Measurements from ENCODE around the gene SLC12A7.

Gene SLC12A7

DNA sequence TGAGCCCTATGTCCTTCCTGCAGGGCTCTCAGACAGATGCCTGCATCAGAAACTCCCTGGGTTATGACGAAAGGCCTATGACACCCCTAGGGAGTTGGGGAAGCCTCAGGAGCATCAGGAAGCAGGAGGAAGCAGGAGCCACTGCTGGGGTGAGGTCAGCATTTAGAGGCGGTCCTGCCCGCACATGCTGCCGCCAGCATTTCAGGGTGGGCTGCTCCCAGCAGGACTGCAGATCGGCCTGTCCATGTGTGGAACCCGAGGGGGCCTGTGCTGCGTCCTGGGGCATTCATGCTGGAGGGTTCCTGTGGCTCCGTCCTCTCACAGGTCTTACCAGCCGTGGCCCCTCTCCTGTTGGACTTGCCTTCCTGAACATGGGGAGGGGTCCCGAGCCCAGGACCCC, 96.4 kb downstream of the SLC12A7 start:
- TF ChIP-seq, protein P1, sequence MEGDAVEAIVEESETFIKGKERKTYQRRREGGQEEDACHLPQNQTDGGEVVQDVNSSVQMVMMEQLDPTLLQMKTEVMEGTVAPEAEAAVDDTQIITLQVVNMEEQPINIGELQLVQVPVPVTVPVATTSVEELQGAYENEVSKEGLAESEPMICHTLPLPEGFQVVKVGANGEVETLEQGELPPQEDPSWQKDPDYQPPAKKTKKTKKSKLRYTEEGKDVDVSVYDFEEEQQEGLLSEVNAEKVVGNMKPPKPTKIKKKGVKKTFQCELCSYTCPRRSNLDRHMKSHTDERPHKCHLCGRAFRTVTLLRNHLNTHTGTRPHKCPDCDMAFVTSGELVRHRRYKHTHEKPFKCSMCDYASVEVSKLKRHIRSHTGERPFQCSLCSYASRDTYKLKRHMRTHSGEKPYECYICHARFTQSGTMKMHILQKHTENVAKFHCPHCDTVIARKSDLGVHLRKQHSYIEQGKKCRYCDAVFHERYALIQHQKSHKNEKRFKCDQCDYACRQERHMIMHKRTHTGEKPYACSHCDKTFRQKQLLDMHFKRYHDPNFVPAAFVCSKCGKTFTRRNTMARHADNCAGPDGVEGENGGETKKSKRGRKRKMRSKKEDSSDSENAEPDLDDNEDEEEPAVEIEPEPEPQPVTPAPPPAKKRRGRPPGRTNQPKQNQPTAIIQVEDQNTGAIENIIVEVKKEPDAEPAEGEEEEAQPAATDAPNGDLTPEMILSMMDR (IDR thresholded peaks at IDR 0.05; ENCODE audit: insufficient read depth, low read depth, low read length, missing control alignments) = no peak
- no peak for DNase-seq (ENCODE audit: low read depth)
- H3K4me3 ChIP-seq (ENCODE audit: low read length) = no peak overlapping the region

DNA sequence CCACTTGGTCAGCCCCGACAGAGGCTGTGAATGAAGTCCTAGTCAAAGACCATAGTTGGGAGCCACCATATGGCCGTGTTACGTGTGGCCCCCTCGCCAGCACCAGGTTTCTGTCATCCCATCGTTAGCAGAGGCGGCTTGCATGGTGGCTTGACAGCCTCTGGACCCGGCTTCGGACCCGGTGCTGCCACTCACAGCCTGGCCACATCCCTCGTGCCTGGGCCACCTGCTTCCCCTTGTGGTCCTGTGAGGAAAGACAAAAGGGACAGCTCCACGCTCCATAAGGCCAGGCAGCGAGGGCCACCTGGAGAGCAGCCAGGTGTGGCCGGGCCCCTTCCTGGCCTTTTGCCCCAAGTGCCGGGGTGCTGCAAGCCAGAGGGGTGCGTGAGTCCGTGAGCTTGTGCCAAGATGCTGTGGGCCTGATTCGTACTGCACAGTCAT, 97.1 kb downstream of the SLC12A7 start:
- TF ChIP-seq, protein P1 (IDR thresholded peaks at IDR 0.05; ENCODE audit: insufficient read depth, low read depth, low read length, missing control alignments) = no peak
- DNase-seq (ENCODE audit: low read depth) = no peak

DNA sequence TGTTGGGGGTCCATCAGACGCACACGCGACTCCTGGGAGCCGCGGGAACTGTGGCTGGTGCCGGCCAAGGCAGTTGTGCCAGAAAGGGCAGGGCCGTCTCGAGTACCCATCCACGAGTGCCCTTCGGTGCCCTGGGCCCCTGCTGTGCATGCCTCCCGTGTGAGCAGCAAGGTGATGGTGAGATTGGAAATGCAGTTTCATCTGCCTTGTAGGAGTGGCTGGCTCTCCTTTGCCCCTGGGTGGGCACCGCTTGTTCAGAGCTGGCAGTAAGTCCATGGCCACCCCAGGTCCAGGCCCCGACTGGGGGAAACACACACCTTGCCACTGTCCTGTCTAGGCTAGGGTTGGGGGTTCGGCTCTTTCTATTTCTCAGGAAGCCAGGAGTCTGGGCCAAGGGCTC, 97.5 kb downstream of the SLC12A7 start:
- DNase-seq (ENCODE audit: low read depth) = no peak
- TF ChIP-seq, protein P1 (IDR thresholded peaks at IDR 0.05; ENCODE audit: insufficient read depth, low read depth, low read length, missing control alignments) = no peak

More for the DNA sequence above, 97.1 kb downstream of the SLC12A7 start:
- H3K4me3 ChIP-seq (ENCODE audit: low read length) = no peak overlapping the region

DNA sequence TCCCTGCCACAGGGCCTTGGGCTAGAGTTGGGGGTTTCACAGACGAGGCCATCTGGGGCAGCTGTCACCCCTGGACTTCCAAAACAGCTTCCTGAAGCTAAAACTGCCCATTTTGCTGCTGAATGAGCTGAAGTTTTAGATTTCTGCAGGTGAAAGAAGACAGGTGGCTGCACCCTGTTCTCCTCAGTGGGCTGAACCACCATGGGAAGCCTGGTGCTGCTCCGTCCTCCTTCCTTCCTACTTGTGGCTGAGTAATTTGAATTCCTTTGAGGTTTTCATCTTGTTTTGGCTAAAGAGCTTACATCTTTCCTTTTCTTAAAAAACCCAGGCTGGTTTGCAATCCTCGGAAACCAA, 97.9 kb downstream of the SLC12A7 start:
- no peak for DNase-seq (ENCODE audit: low read depth)
- TF ChIP-seq, protein P1 (IDR thresholded peaks at IDR 0.05; ENCODE audit: insufficient read depth, low read depth, low read length, missing control alignments) = no peak
- H3K4me3 ChIP-seq (ENCODE audit: low read length) = no peak overlapping the region

More for the DNA sequence above, 97.5 kb downstream of the SLC12A7 start:
- H3K4me3 ChIP-seq (ENCODE audit: low read length) = no peak overlapping the region

DNA sequence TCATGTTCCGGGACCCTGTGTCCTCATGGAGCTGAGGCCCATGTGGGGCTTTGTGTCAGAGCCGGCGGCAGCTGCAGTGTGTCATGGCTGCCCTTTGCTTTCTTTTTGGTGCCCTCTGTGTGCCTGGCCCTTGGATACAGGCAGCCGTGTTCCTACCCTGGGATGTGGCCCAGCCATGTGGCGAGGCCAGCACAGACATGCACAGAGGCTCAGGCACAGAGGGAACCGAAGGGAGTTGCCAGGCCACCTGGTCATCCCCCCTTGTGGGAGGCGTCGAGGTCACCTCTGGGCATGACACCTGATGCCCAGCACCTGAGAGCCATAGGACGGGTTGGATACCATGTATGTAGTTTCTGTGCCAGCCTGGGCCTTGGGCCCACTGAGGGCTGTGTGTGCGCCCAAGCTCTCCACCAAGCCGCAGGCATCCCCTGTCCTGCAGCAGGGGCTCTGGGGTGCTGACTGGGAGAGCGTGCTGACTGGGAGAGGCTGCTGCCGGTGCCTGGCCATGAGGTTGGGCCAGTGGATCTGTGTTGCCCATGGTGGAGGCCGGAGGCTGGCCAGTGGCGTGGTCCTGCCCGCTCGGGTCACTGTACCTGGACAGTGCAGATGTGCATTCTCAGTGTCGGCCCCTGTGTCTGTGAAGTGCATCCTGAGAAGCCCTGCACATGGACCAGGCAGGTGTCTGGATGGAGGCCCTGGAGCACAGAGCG, 98.5 kb downstream of the SLC12A7 start:
- H3K4me3 ChIP-seq (ENCODE audit: low read length) = no peak overlapping the region
- DNase-seq (ENCODE audit: low read depth) = no peak
- TF ChIP-seq, protein P1 (IDR thresholded peaks at IDR 0.05; ENCODE audit: insufficient read depth, low read depth, low read length, missing control alignments) = no peak

DNA sequence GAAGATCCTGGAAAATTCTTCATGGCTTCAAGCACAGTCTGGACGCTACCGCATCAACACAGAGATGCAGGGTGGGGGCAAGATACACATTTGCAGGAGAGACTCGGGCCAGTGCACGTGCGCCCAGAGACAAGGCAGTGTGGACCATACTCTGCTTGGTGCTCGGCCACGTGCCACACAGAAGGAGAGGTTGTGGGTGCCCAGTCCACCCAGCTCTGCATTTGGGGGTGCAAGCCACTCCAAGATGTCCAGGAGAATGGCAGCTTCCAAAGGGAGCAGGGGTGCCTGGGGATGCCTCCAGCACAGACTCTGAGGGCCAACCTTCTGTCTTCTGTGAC, 99.0 kb downstream of the SLC12A7 start:
- TF ChIP-seq, protein P1 (IDR thresholded peaks at IDR 0.05; ENCODE audit: insufficient read depth, low read depth, low read length, missing control alignments) = no peak
- no peak overlapping the region for H3K4me3 ChIP-seq (ENCODE audit: low read length)
- DNase-seq (ENCODE audit: low read depth) = no peak

DNA sequence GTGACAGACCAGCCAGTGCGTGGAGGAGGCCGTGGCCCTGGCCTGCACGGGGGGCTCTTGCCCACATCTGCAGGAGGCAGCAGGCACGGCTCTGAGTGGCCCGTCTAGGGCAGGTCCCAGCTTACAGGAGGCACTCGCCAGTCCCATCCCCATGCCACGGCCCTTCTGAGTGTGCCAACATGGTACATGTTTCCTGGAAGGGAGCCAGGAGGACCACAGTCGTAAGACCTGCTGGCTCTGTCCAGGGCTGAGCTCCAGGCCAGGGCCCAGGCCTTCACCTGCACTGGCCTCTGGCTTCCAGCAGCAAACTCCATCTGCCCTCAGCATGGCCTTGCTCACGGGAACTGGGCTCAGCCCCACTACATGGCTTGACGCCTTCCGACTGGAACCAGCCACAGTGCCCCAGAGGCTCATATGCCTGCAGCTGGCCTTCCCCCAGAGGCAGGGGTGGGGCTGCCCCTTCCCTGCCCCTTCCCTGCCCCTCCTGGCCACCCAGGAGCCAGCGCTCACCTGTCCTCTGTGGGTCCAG, 99.5 kb downstream of the SLC12A7 start:
- H3K4me3 ChIP-seq (ENCODE audit: low read length) = no peak overlapping the region
- DNase-seq (ENCODE audit: low read depth) = no peak
- TF ChIP-seq, protein P1 (IDR thresholded peaks at IDR 0.05; ENCODE audit: insufficient read depth, low read depth, low read length, missing control alignments) = no peak
